ENCODE results near the gene MARCHF5. TPM values are rescaled to one million over a fixed set of nuclear protein-coding genes. Genes with fewer than 3 reads are reported as not detected.

The MARCHF5 gene
- total and polyA plus RNA-seq, 2 of the 8 experiments (the other 6 are each of a cell fraction or from before 2014, with no cell fraction given), result 8.7 to 26.8 TPM

- no peak for TF ChIP-seq USF2 (IDR thresholded peaks at IDR 0.05; ENCODE audit: low read length)
- TF ChIP-seq NRF1 (IDR thresholded peaks at IDR 0.05; ENCODE audit: low read depth, low read length), result no peak
- no peak for TF ChIP-seq FOSL1 (IDR thresholded peaks at IDR 0.05; ENCODE audit: insufficient read depth, low read depth, low read length)
- TF ChIP-seq RFX5 (IDR thresholded peaks at IDR 0.05; ENCODE audit: borderline replicate concordance, low read depth, low read length), result no peak
- TF ChIP-seq RBBP5 (IDR thresholded peaks at IDR 0.05; ENCODE audit: borderline replicate concordance, low read depth, low read length), result peak; percentile 89; the same call in 1 of the 2 replicates
- TF ChIP-seq SUZ12 (IDR thresholded peaks at IDR 0.05; ENCODE audit: low read length), result no peak
- TF ChIP-seq EZH2 (IDR thresholded peaks at IDR 0.05; ENCODE audit: low read depth, low read length, severe bottlenecking), result peak; percentile 30
- TF ChIP-seq TAF7 (optimal IDR thresholded peaks at IDR 0.05; ENCODE audit: borderline replicate concordance, low read depth, low read length), result no peak
- TF ChIP-seq CREB1 (IDR thresholded peaks at IDR 0.05), result peak; percentile 98
- TF ChIP-seq HDAC6 (IDR thresholded peaks at IDR 0.05; ENCODE audit: low read depth, low read length), result no peak
- peak; percentile 60; the same call in 1 of the 2 replicates for TF ChIP-seq YY1 (IDR thresholded peaks at IDR 0.05; ENCODE audit: low read depth, low read length)
- no peak for TF ChIP-seq GTF2F1 (IDR thresholded peaks at IDR 0.05; ENCODE audit: borderline replicate concordance, low read depth, low read length)
- no peak for TF ChIP-seq JUN (IDR thresholded peaks at IDR 0.05; ENCODE audit: low read depth, low read length)
- TF ChIP-seq CTCF (IDR thresholded peaks at IDR 0.05; ENCODE audit: control extremely low read depth in 1 of 3, insufficient read depth in 1 of 3, low read depth in 1 of 3, low read length in 3 of 3), result peak; percentile 52 to 77 (median 72)
- TF ChIP-seq JUND (IDR thresholded peaks at IDR 0.05; ENCODE audit: low read length), result no peak
- TF ChIP-seq CHD1 (IDR thresholded peaks at IDR 0.05; ENCODE audit: low read depth, low read length), result no peak
- TF ChIP-seq SIN3A (conservative IDR thresholded peaks at IDR 0.05 in 1 of 2, IDR thresholded peaks at IDR 0.05 in 1 of 2; ENCODE audit: low read depth in 1 of 2, low read length in 2 of 2), result peak in 1 of 2 experiments; percentile 88; a peak in 1 of 4 replicates
- TF ChIP-seq NANOG (IDR thresholded peaks at IDR 0.05; ENCODE audit: insufficient read depth, low read depth, low read length, poor library complexity, severe bottlenecking), result no peak
- TF ChIP-seq MAFK (IDR thresholded peaks at IDR 0.05; ENCODE audit: low read depth, low read length), result no peak
Measured at GRCh38 chr10:92290837-92291615, at the start of gene MARCHF5, which contains the start of gene CPEB3 (continued).

Data from H1 (cell line).